Mesenchymal stem cell (in vitro differentiated cells and primary cell): ENCODE data around the gene DSCAM.
"Not testable (repeated sequence)": the region's sequence is repeated elsewhere in the genome, so short reads cannot be mapped to it uniquely, and the experiment has no call there.

Source experiments
- DNase-seq: peaks from one replicate; pipeline ENCODE4 v3.0.0-alpha.2; 2013
- H2AFZ ChIP-seq: one replicate; pipeline ENCODE4 v1.6.1; 2013; ENCODE audit warnings: low read depth, mild to moderate bottlenecking, control low read depth, inconsistent platforms, low read length, moderate library complexity
- H2AK5ac ChIP-seq: 2 replicates; pipeline ENCODE4 v1.6.1; 2013; ENCODE audit warnings: low read length, moderate library complexity, mild to moderate bottlenecking, inconsistent platforms; ENCODE audit not compliant: severe bottlenecking
- H2BK120ac ChIP-seq: one replicate; pipeline ENCODE4 v1.6.1; 2013; ENCODE audit warnings: low read depth, mild to moderate bottlenecking, inconsistent platforms, low read length, moderate library complexity
- H2BK12ac ChIP-seq, 2 experiments: one replicate each; pipeline ENCODE4 v1.6.1; 2013; ENCODE audit warnings: inconsistent platforms in 2 of 2, low read length in 2 of 2, mild to moderate bottlenecking in 2 of 2, moderate library complexity in 2 of 2, control low read depth in 1 of 2
- H2BK15ac ChIP-seq: one replicate; pipeline ENCODE4 v1.6.1; 2013; ENCODE audit warnings: mild to moderate bottlenecking, low read depth, inconsistent platforms; ENCODE audit not compliant: poor library complexity, severe bottlenecking
- H2BK5ac ChIP-seq: 2 replicates; pipeline ENCODE4 v1.6.1; 2013; ENCODE audit warnings: low read depth, mild to moderate bottlenecking, low read length, control low read depth, inconsistent platforms; ENCODE audit not compliant: poor library complexity, severe bottlenecking
- H3K14ac ChIP-seq, 2 experiments: one replicate each; pipeline ENCODE4 v1.6.1; 2013; ENCODE audit warnings: inconsistent platforms in 2 of 2, low read length in 2 of 2, control low read depth in 1 of 2, mild to moderate bottlenecking in 1 of 2, moderate library complexity in 1 of 2
- H3K18ac ChIP-seq, 2 experiments: one replicate each; pipeline ENCODE4 v1.6.1; 2013; ENCODE audit warnings: inconsistent platforms in 2 of 2, low read length in 2 of 2, control low read depth in 1 of 2, low read depth in 1 of 2, mild to moderate bottlenecking in 1 of 2
- H3K23ac ChIP-seq, 2 experiments: one replicate each; pipeline ENCODE4 v1.6.1; 2013; ENCODE audit warnings: inconsistent platforms in 2 of 2, low read length in 2 of 2, mild to moderate bottlenecking in 2 of 2, moderate library complexity in 2 of 2, control low read depth in 1 of 2
- H3K27ac ChIP-seq: 2 replicates; pipeline ENCODE4 v1.5.1; 2013; ENCODE audit warnings: mild to moderate bottlenecking, moderate library complexity, low read length, control low read depth, inconsistent platforms; ENCODE audit not compliant: poor library complexity, severe bottlenecking
- H3K27me3 ChIP-seq, 2 experiments: 2 replicates each; pipeline versions ENCODE4 v1.6.1 to v1.7.0; 2013; ENCODE audit warnings: low read length in 2 of 2, mild to moderate bottlenecking in 2 of 2, moderate library complexity in 2 of 2, control low read depth in 1 of 2, inconsistent platforms in 1 of 2; ENCODE audit not compliant: control insufficient read depth in 1 of 2, insufficient read depth in 1 of 2
- H3K36me3 ChIP-seq, 2 experiments: 2 replicates each; pipeline versions ENCODE4 v1.6.1 to v1.7.0; 2013; ENCODE audit warnings: low read length in 2 of 2, control low read depth in 1 of 2, inconsistent platforms in 1 of 2, low read depth in 1 of 2, mild to moderate bottlenecking in 1 of 2; ENCODE audit not compliant: insufficient read depth in 2 of 2, control insufficient read depth in 1 of 2
- H3K4ac ChIP-seq, 2 experiments: one replicate each; pipeline ENCODE4 v1.6.1; 2013; ENCODE audit warnings: inconsistent platforms in 2 of 2, low read length in 2 of 2, mild to moderate bottlenecking in 2 of 2, moderate library complexity in 2 of 2, control low read depth in 1 of 2, low read depth in 1 of 2
- H3K4me1 ChIP-seq: 2 replicates; pipeline ENCODE4 v1.6.1; 2013; ENCODE audit warnings: low read depth, low read length, control low read depth; ENCODE audit not compliant: control insufficient read depth, insufficient read depth
- H3K4me2 ChIP-seq: 2 replicates; pipeline ENCODE4 v1.6.1; 2013; ENCODE audit warnings: low read length, mild to moderate bottlenecking, inconsistent platforms; ENCODE audit not compliant: poor library complexity, severe bottlenecking
- H3K4me3 ChIP-seq, 2 experiments: 2 replicates each; pipeline versions ENCODE4 v1.5.1 to v1.7.0; 2013; ENCODE audit warnings: low read length in 2 of 2, mild to moderate bottlenecking in 2 of 2, control low read depth in 1 of 2, low read depth in 1 of 2; ENCODE audit not compliant: insufficient read depth in 1 of 2
- H3K79me1 ChIP-seq: replicated peaks from 2 replicates; pipeline ENCODE4 v1.6.1; 2013; ENCODE audit warnings: mild to moderate bottlenecking, control low read depth, low read length, inconsistent platforms; ENCODE audit not compliant: poor library complexity, severe bottlenecking
- H3K9ac ChIP-seq: 2 replicates; pipeline ENCODE4 v1.7.0; 2013; ENCODE audit warnings: mild to moderate bottlenecking, low read length, moderate library complexity
- H3K9me3 ChIP-seq: 2 replicates; pipeline ENCODE4 v1.7.0; 2013; ENCODE audit warnings: mild to moderate bottlenecking, low read length; ENCODE audit not compliant: control insufficient read depth
- H4K8ac ChIP-seq: one replicate; pipeline ENCODE4 v1.6.1; 2013; ENCODE audit warnings: inconsistent platforms, mild to moderate bottlenecking, low read length, moderate library complexity
- H4K91ac ChIP-seq: one replicate; pipeline ENCODE4 v1.6.1; 2013; ENCODE audit warnings: mild to moderate bottlenecking, low read length, inconsistent platforms
- WGBS: methylation state at CpG from one replicate; pipeline ENCODE4 v1.1.7; 2013; ENCODE audit warnings: mixed read lengths; 5-methylcytosine and 5-hydroxymethylcytosine counted together

The DSCAM gene

DNA sequence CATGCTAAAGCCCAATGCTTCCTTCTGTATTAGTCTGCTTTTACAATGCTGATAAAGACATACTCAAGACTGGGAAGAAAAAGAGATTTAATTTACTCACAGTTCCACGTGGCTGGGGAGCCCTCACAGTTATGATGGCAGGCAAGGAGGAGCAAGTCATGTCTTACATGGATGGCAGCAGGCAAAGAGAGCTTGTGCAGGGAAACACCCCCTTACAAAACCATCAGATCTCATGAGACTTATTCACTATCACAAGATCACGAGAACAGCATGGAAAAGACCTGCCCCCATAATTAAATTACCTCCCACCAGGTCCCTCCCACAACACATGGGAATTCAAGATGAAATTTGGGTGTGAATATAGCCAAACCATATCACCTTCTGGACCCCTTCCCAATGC, 407.4 kb downstream of the DSCAM start:
- WGBS = 43% methylated on average over 2 of the region's 2 CpGs
- H2BK15ac ChIP-seq, DNase-seq, H3K4me3 ChIP-seq, H3K27ac ChIP-seq, H2AK5ac ChIP-seq, H3K4me2 ChIP-seq, H3K4ac ChIP-seq, H3K18ac ChIP-seq, H3K9me3 ChIP-seq, H2BK12ac ChIP-seq, H3K27me3 ChIP-seq, H2BK120ac ChIP-seq, H4K91ac ChIP-seq, H3K23ac ChIP-seq, H3K4me1 ChIP-seq, H3K14ac ChIP-seq, H3K9ac ChIP-seq, H3K79me1 ChIP-seq, H2BK5ac ChIP-seq, H3K36me3 ChIP-seq, H4K8ac ChIP-seq, H2AFZ ChIP-seq: not testable (repeated sequence)

DNA sequence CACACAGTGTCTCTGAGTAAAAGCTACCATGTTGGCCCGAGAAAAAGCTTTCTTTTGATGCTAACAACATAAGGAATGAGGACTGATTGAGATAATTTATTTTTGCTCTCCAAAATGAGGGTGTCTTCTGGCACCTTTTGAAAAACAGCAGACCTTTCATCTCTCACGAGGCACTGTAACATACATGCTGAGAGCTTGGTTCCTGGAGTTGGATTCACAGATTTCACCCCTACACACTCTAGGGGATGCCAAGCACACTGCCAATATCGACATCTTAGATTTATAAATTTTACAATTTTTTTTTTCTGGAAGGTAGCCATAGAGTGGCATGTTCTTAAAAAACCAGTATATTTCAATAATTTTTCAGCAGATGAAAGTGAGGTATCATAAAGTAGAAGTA, 408.3 kb downstream of the DSCAM start:
- H3K27ac ChIP-seq = no peak overlapping the region

DNA sequence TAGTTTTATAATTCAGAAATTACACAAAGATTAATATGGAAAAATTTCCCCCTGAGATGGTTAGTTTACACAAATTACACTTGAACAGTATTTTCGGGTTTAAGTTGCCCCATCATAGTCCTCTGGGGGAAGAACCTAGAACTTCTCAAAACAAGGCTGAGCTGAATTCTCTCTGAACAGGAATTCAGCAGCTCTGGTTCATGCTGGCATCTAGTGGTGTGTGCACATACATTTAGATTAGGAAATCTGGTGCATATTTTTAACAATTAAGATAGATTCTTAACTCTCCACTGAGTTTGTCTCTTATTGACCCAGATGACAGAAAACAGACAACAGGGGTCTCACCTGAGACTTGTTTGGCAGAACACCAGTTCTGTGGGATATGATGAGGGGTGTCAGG, 410.7 kb downstream of the DSCAM start:
- no peak overlapping the region for H2AFZ ChIP-seq
- H3K27me3 ChIP-seq = no peaks in the 10 kb centered on the region
- no peak overlapping the region for H3K9ac ChIP-seq
- H3K4ac ChIP-seq = no peak overlapping the region
- no peak overlapping the region for H2BK5ac ChIP-seq
- no peak overlapping the region for H3K4me3 ChIP-seq
- no peak for DNase-seq
- H3K4me2 ChIP-seq = no peak overlapping the region
- no peak overlapping the region for H2AK5ac ChIP-seq
- no peak overlapping the region for H2BK15ac ChIP-seq
- H3K4me1 ChIP-seq = no peaks in the 10 kb centered on the region
- H4K91ac ChIP-seq = no peak overlapping the region
- no peak overlapping the region for H3K18ac ChIP-seq
- H3K23ac ChIP-seq = no peak overlapping the region
- no peak overlapping the region for H4K8ac ChIP-seq
- H3K79me1 ChIP-seq = no peaks in the 10 kb centered on the region
- H3K14ac ChIP-seq = no peak overlapping the region
- H3K36me3 ChIP-seq = no peaks in the 10 kb centered on the region
- H3K9me3 ChIP-seq = peaks cover 8% of the 10 kb centered on the region
- H2BK120ac ChIP-seq = no peak overlapping the region
- no peak overlapping the region for H3K27ac ChIP-seq
- no peak overlapping the region for H2BK12ac ChIP-seq
- WGBS = 56% methylated on average over 1 of the region's 1 CpG

More for the DNA sequence above, 408.3 kb downstream of the DSCAM start:
- peaks cover 5% of the 10 kb centered on the region for H3K9me3 ChIP-seq
- no peaks in the 10 kb centered on the region for H3K4me1 ChIP-seq
- no peak overlapping the region for H4K91ac ChIP-seq
- no peak overlapping the region for H3K14ac ChIP-seq
- H3K36me3 ChIP-seq = no peaks in the 10 kb centered on the region
- H2BK5ac ChIP-seq = no peak overlapping the region
- DNase-seq = no peak
- 17% methylated on average over 2 of the region's 3 CpGs for WGBS
- no peak overlapping the region for H2AK5ac ChIP-seq
- no peak overlapping the region for H2AFZ ChIP-seq
- no peak overlapping the region for H3K18ac ChIP-seq
- no peak overlapping the region for H3K4me3 ChIP-seq
- H3K4me2 ChIP-seq = no peak overlapping the region
- no peak overlapping the region for H2BK15ac ChIP-seq
- no peaks in the 10 kb centered on the region for H3K27me3 ChIP-seq
- H3K9ac ChIP-seq = no peak overlapping the region
- no peak overlapping the region for H3K4ac ChIP-seq
- no peak overlapping the region for H2BK120ac ChIP-seq
- no peak overlapping the region for H2BK12ac ChIP-seq
- H3K23ac ChIP-seq = no peak overlapping the region
- no peaks in the 10 kb centered on the region for H3K79me1 ChIP-seq
- H4K8ac ChIP-seq = no peak overlapping the region

DNA sequence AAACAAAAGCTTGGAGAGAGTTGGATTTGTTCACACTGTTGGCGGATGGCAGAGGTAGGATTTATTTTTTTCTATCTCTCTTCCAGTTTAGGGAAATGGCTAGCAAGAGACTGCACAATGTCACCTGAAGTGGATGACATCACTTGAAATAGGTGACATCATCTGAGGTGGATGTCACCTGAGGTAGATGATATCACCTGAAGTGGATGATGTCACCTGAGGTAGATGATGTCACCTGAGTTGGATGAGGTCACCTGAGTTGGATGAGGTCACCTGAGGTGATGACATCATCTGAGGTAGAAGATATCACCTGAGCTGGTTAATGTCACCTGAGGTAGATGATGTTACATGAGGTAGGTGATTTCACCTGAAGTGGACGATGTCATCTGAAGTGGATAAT, 413.4 kb downstream of the DSCAM start:
- no peak overlapping the region for H3K4ac ChIP-seq
- no peak overlapping the region for H3K14ac ChIP-seq
- H2AFZ ChIP-seq = no peak overlapping the region
- H3K27ac ChIP-seq = no peak overlapping the region
- no peak overlapping the region for H2BK120ac ChIP-seq
- H3K9me3 ChIP-seq = peaks cover 7% of the 10 kb centered on the region
- H3K18ac ChIP-seq = no peak overlapping the region
- no peaks in the 10 kb centered on the region for H3K27me3 ChIP-seq
- H3K4me3 ChIP-seq = no peak overlapping the region
- no peaks in the 10 kb centered on the region for H3K36me3 ChIP-seq
- 98% methylated on average over 2 of the region's 2 CpGs for WGBS
- DNase-seq = no peak
- no peak overlapping the region for H3K4me2 ChIP-seq
- H3K23ac ChIP-seq = no peak overlapping the region
- H3K4me1 ChIP-seq = no peaks in the 10 kb centered on the region
- no peak overlapping the region for H2BK12ac ChIP-seq
- no peak overlapping the region for H3K9ac ChIP-seq
- H3K79me1 ChIP-seq = no peaks in the 10 kb centered on the region
- no peak overlapping the region for H4K8ac ChIP-seq
- H2BK15ac ChIP-seq = no peak overlapping the region
- no peak overlapping the region for H2BK5ac ChIP-seq
- H2AK5ac ChIP-seq = no peak overlapping the region
- H4K91ac ChIP-seq = no peak overlapping the region
